HG03354 (cell line): Measurements from ENCODE around the gene COL28A1.

ENCODE experiments used
- ATAC-seq: cut with Tn5 transposase; IDR thresholded peaks from one replicate; pipeline ENCODE4 v1.9.1; 2021; ENCODE audit warnings: mild to moderate bottlenecking; ENCODE audit not compliant: unreplicated experiment, poor library complexity, severe bottlenecking

Gene COL28A1

GRCh38 chr7:7352845-7353244 lies 182.8 kb downstream of the COL28A1 start:
- no peak for ATAC-seq

DNA sequence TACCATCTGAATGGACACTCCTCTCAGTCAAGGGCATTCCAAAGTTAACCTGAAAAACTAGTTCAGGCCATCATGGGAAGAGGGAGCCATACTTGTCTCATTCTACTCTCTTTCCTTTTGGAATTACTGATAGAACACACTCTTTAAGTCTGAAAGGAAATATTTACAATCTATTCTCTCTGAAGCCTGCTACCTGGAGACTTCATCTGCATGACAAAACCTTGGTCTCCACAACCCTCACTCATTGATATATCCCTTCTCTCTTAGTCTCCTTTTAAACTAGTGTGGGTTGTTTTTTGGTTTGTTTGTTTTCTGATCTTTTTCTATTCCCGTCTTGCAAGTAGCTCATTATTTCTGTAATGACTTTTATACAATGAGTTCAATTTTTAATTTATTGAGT lies 183.8 kb downstream of the COL28A1 start:
- no peak for ATAC-seq

GRCh38 chr7:7351156-7351555 lies 184.5 kb downstream of the COL28A1 start:
- ATAC-seq, result no peak

DNA sequence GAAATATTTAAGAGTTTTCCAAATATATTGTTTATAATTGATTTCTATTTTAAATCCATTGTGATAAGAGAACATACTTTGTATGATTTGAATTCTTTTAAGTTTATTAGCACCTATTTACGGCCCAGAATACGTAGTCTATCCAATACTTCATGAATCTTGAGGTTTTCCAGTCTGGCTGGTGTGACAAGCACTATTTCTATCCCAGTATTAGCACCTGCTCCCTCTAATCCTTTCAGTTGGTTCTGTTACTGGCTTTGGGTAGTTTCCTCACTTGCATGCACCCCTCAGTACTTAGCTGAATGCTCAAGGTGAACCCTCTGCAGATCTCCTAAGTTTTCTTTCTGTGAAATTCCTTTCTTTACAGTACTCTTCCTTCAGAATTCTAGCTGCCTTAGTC lies 186.5 kb downstream of the COL28A1 start:
- no peak for ATAC-seq

DNA sequence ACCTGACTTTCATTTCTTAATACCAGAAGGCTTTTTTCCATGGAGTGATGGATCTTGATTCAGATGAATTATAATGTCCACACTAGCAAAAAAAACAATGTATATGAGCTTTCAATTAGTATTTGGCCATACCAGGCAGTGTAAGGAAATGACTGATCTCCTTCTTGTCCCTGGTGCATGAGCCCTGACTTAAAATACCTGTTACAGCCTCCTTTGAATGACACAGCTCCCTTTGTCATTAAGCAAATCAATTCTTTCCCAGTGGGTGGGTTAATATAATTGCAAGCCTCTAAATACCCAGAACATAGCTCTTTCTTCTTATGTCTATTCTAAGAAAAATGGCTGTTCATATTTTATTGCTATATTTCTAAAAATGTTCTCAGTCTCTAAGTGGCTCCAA lies 188.6 kb downstream of the COL28A1 start:
- ATAC-seq, result no peak

DNA sequence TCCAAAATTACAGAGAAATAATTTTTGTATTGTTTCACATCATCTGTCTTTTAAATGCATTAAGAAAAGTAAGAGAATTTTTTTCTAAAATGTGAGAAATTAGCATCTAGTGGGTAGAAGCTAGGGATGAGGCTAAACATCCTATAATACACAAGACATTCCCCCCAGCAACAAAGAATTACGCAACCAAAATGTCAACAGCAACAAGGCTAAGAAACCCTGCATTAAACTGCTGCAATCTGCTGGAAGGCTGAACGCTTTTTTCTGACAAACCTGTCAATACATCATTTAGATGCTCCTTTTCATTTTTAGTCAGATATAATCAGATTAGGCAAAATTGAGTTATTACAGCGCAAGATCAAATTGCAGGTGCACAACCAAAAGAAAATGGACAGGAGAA lies 191.1 kb downstream of the COL28A1 start:
- ATAC-seq, result no peak

DNA sequence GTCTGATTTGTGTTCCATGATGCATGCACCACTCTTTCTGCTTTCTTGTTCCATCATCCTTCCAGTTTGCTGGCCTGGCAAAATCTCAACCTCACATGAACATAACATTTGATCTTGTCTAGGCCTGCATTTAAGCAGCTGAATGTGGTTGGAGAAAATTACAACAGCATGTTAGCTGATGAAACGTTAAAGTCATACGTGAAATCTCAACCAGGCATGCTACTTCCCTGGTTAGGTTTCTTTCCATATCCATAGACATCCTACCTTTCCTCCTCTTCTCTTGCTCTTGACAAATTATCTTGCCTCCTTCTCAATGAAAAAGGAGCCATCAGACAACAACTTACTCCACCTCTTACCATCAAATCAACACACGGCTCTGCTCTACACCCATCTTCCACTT lies 199.8 kb downstream of the COL28A1 start:
- ATAC-seq, result no peak

DNA sequence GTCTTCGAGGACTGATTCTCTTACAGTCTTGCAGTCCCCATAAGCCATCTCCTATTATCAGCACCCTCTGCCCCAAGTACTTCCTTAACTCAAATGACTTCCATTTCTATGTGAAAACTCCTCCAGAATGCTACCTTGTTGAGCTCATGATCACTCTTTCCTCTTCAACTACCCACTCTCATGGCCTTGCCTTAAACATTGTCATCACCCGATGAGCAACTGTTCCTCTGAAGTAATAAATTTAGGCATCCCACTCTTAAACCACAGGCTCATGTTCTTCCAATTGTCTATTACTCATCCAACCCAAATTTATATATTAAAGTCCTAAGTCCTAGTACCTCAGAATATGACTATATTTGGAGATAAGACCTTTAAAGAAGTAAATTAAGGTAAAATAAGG lies 200.5 kb downstream of the COL28A1 start:
- ATAC-seq, result no peak

DNA sequence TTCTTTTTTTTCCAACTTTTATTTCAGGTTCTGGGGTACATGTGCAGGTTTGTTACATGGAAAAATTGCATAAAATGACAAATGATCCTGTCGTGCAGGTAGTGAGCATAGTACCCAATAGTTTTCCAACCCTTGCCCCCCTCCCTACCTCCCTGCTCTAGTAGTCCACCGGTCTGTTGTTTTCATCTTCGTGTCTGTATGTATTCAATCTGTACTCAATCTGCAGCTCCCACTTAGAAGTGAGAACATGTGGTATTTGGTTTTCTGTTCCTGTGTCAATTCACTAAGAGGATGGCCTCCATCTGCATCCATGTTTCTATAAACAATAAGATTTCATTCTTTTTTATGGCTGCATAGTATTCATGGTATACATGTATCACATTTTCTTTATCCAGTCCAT lies 202.1 kb downstream of the COL28A1 start:
- ATAC-seq, result no peak

- no peak for ATAC-seq
Observed at GRCh38 chr7:7331523-7331922, 204.2 kb downstream of the COL28A1 start.

- no peak for ATAC-seq
Observed at GRCh38 chr7:7330997-7331396, 204.7 kb downstream of the COL28A1 start.

GRCh38 chr7:7329326-7329725 lies 206.3 kb downstream of the COL28A1 start:
- ATAC-seq, result no peak

- ATAC-seq, result no peak
Observed at GRCh38 chr7:7327423-7327822, 208.2 kb downstream of the COL28A1 start.

- no peak for ATAC-seq
Observed at GRCh38 chr7:7324698-7325097, 211.0 kb downstream of the COL28A1 start.

- no peak for ATAC-seq
Observed at GRCh38 chr7:7323921-7324320, 211.8 kb downstream of the COL28A1 start.

- ATAC-seq, result peak; percentile 77
Observed at GRCh38 chr7:7323352-7323751, 212.3 kb downstream of the COL28A1 start.

GRCh38 chr7:7321681-7322080 lies 214.0 kb downstream of the COL28A1 start:
- peak; percentile 93 for ATAC-seq

DNA sequence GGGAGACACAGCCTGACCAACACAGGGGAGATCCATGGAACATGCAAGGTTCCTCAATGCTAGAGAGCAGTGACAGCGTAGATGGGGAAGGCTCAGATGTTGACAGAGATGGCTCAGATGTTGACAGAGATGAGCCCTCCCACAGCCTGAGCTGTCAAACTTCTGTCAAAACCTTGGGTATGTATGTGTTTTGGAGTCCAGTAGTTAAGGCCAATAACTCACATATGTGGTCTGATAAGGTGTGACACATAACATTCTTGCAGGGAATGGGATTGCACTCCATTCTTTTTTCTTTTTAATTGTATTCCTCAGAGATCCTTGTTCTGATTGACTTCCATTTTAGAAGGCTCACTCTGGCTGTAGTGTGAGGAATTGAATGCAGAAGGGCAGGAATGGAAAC lies 217.1 kb downstream of the COL28A1 start:
- no peak for ATAC-seq

DNA sequence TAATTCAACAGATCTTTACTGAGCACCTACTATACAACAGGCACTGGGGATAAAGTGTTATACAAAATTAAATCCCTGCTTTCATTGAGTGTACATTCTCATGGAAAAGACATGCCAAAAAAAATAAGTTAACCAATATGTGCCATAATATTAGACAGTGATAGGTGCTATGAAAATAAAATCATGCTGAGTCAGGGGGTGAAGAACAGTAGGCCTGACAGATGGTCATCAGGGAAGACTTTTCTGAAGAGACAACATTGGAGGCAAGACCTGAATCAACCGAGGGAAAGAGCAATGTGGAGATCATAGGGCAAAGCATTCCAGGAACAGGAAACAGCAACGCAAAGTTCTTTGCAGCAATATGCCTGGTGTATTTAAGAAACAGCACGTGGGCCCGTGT lies 217.8 kb downstream of the COL28A1 start:
- ATAC-seq, result no peak

DNA sequence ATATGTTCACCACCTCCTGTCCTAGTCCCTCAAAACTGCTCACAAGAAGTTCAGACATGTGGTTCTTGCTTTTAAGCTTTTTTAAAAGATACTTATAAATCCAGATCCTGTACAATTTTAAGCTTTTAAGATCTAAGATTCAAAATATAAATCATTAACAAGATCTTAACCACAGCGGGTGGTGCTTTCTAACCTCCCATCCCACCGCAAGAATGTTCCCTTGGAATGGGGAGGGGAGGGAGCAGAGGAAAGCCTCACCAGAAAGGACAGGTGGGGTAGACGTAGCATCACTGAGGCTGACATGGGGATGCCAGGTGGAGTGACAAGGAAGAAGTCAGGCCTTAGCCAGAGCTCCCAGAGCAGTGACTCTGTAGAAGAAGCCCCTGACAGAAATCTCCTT lies 219.8 kb downstream of the COL28A1 start:
- no peak for ATAC-seq

DNA sequence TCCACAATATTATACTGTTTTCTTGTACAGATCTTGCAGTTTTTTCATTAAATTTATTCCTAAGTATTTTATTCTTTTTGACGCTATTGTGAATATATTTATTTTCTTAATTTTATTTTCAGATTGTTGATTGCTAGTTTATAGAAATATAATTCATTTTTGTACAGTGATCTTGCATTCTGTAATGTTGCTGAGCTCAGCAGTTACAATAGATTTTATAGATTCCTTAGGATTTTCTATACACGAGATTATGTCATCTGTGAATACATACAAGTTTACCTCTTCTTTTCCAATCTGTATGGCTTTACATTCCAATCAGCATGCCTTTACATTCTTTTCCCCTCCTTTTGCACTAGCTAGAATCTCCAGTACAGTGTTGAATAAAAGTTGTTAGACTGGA lies 223.3 kb downstream of the COL28A1 start:
- no peak for ATAC-seq

DNA sequence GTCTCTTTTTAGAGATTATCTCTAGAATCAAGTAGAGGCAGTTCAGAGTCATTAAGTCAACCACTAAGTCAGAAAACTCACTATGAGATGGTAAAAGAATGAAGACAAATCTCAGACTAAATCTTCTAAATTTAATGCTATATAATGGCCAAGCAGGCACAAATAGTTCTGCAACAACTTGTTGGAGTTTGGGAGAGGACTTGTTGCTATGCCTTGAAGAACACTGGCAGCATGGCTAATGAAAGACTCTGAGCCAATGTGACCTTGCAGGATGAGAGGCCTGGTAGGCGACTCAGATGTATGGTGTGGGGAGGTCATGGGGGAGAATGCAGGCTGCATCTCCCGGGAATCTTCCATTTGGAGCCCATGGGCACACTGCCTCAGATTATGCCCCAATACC lies 224.7 kb downstream of the COL28A1 start:
- ATAC-seq, result no peak

DNA sequence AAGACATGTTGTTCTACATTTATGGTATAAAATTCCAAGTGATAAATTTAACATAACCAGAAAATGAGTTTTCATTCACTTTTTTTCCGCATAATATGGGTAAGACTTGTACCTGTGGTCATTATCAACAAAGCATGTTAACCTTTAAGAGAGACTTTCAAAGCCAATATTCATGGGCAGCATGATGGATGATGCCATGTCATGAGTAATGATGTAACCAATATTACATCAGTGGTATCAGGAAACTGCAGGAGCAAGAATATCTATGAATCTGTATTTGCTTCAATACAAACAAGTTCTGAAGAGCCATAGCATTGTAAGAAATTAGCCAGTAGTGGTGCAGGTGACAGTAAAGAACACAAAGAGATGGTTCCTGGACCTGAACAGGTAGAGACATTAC lies 226.5 kb downstream of the COL28A1 start:
- ATAC-seq, result no peak
